H9 (cell line): ENCODE data around the gene TMPRSS9. TPM values are rescaled to one million over a fixed set of nuclear protein-coding genes. Genes with fewer than 3 reads are reported as not detected.

Source experiments
- DNase-seq: peaks from one replicate; pipeline ENCODE4 v3.0.0-alpha.2; 2017
- H2AFZ ChIP-seq: one replicate; pipeline ENCODE4 v1.6.1; 2013; ENCODE audit warnings: mild to moderate bottlenecking, low read length, control low read depth, moderate library complexity
- H2AK5ac ChIP-seq: 2 replicates; pipeline ENCODE4 v1.6.1; 2013; ENCODE audit warnings: low read length, control low read depth, mixed read lengths; ENCODE audit not compliant: insufficient read length
- H2BK120ac ChIP-seq: one replicate; pipeline ENCODE4 v1.6.1; 2013; ENCODE audit warnings: low read depth, mild to moderate bottlenecking, low read length, control low read depth, inconsistent platforms; ENCODE audit not compliant: poor library complexity, severe bottlenecking
- H2BK12ac ChIP-seq: 2 replicates; pipeline ENCODE4 v1.6.1; 2013; ENCODE audit warnings: low read length, control low read depth, mixed read lengths, low read depth; ENCODE audit not compliant: insufficient read length
- H2BK15ac ChIP-seq: 2 replicates; pipeline ENCODE4 v1.6.1; 2013; ENCODE audit warnings: low read depth, low read length, control low read depth
- H2BK20ac ChIP-seq: one replicate; pipeline ENCODE4 v1.6.1; 2013; ENCODE audit warnings: low read depth, mild to moderate bottlenecking, low read length, control low read depth, inconsistent platforms; ENCODE audit not compliant: poor library complexity, severe bottlenecking
- H2BK5ac ChIP-seq: 2 replicates; pipeline ENCODE4 v1.6.1; 2013; ENCODE audit warnings: low read length, control low read depth, mixed read lengths; ENCODE audit not compliant: insufficient read length
- H3K14ac ChIP-seq: 2 replicates; pipeline ENCODE4 v1.6.1; 2013; ENCODE audit warnings: low read length, control low read depth; ENCODE audit not compliant: insufficient read depth
- H3K18ac ChIP-seq: 2 replicates; pipeline ENCODE4 v1.6.1; 2013; ENCODE audit warnings: low read depth, mild to moderate bottlenecking, mixed read lengths, low read length, control low read depth; ENCODE audit not compliant: insufficient read length
- H3K23ac ChIP-seq: 2 replicates; pipeline ENCODE4 v1.6.1; 2013; ENCODE audit warnings: low read length, control low read depth, mixed read lengths, low read depth; ENCODE audit not compliant: insufficient read length
- H3K23me2 ChIP-seq: 2 replicates; pipeline ENCODE4 v1.6.1; 2013; ENCODE audit warnings: low read depth, mild to moderate bottlenecking, mixed read lengths, low read length, control low read depth; ENCODE audit not compliant: insufficient read length, poor library complexity, severe bottlenecking
- H3K27ac ChIP-seq: 2 replicates; pipeline ENCODE4 v1.5.1; 2013; ENCODE audit warnings: low read length, control low read depth, mixed read lengths, low read depth; ENCODE audit not compliant: insufficient read length
- H3K27me3 ChIP-seq: 2 replicates; pipeline ENCODE4 v1.6.1; 2013; ENCODE audit warnings: low read length, control low read depth, inconsistent platforms; ENCODE audit not compliant: insufficient read depth
- H3K4ac ChIP-seq: 2 replicates; pipeline ENCODE4 v1.6.1; 2013; ENCODE audit warnings: low read depth, mild to moderate bottlenecking, control low read depth, inconsistent platforms, low read length, moderate library complexity
- H3K4me1 ChIP-seq: 2 replicates; pipeline ENCODE4 v1.6.1; 2013; ENCODE audit warnings: low read length, control low read depth, inconsistent platforms; ENCODE audit not compliant: insufficient read depth
- H3K4me2 ChIP-seq: 2 replicates; pipeline ENCODE4 v1.6.1; 2013; ENCODE audit warnings: low read length, control low read depth, mixed read lengths; ENCODE audit not compliant: insufficient read length, insufficient read depth
- H3K56ac ChIP-seq: 2 replicates; pipeline ENCODE4 v1.6.1; 2013; ENCODE audit warnings: low read depth, mild to moderate bottlenecking, mixed read lengths, low read length, control low read depth; ENCODE audit not compliant: insufficient read length
- H3K79me1 ChIP-seq: 2 replicates; pipeline ENCODE4 v1.6.1; 2013; ENCODE audit warnings: low read depth, mild to moderate bottlenecking, moderate library complexity, low read length, control low read depth, inconsistent platforms; ENCODE audit not compliant: insufficient read depth, poor library complexity, severe bottlenecking
- H3K79me2 ChIP-seq: 2 replicates; pipeline ENCODE4 v1.6.1; 2013; ENCODE audit warnings: low read length, control low read depth, inconsistent platforms; ENCODE audit not compliant: insufficient read depth
- H3K9ac ChIP-seq: 2 replicates; pipeline ENCODE4 v1.6.1; 2013; ENCODE audit warnings: low read length, control low read depth, mixed read lengths; ENCODE audit not compliant: insufficient read length; ENCODE audit errors: extremely low read depth
- H3K9me3 ChIP-seq: one replicate; pipeline ENCODE4 v1.6.1; 2013; ENCODE audit warnings: low read depth, low read length, inconsistent platforms; ENCODE audit not compliant: control insufficient read depth
- H3T11ph ChIP-seq: one replicate; pipeline ENCODE4 v1.6.1; 2013; ENCODE audit warnings: mild to moderate bottlenecking, low read length, control low read depth, inconsistent platforms
- H4K20me1 ChIP-seq: one replicate; pipeline ENCODE4 v1.6.1; 2013; ENCODE audit not compliant: control insufficient read depth, insufficient read length, insufficient read depth
- H4K5ac ChIP-seq: 2 replicates; pipeline ENCODE4 v1.6.1; 2013; ENCODE audit warnings: low read depth, mild to moderate bottlenecking, mixed read lengths, low read length, control low read depth; ENCODE audit not compliant: insufficient read length
- H4K8ac ChIP-seq: replicated peaks from 2 replicates; pipeline ENCODE4 v1.6.1; 2013; ENCODE audit warnings: low read length, control low read depth, mixed read lengths, low read depth; ENCODE audit not compliant: insufficient read length
- H4K91ac ChIP-seq: 2 replicates; pipeline ENCODE4 v1.6.1; 2013; ENCODE audit warnings: low read depth, mild to moderate bottlenecking, moderate library complexity, mixed read lengths, low read length, control low read depth; ENCODE audit not compliant: insufficient read length
- H3K27ac Mint-ChIP-seq, 3 experiments: 2 replicates in 2 of 3; 3 replicates in 1 of 3; pipeline ENCODE4 v1.8.0; 2020 to 2021; ENCODE audit warnings: mixed read lengths in 3 of 3, mild to moderate bottlenecking in 1 of 3, moderate library complexity in 1 of 3
- H3K27me3 Mint-ChIP-seq: 2 replicates; pipeline ENCODE4 v1.8.0; 2021; ENCODE audit warnings: low read depth, mild to moderate bottlenecking, moderate library complexity, mixed read lengths
- H3K36me3 Mint-ChIP-seq, 3 experiments: 2 replicates in 2 of 3; 3 replicates in 1 of 3; pipeline ENCODE4 v1.8.0; 2020 to 2021; ENCODE audit warnings: low read depth in 3 of 3, mixed read lengths in 3 of 3; ENCODE audit not compliant: insufficient read depth in 1 of 3
- H3K4me1 Mint-ChIP-seq, 2 experiments: 2 replicates each; pipeline ENCODE4 v1.8.0; 2020; ENCODE audit warnings: mixed read lengths in 2 of 2
- H3K4me3 Mint-ChIP-seq, 2 experiments: 2 replicates in 1 of 2; 3 replicates in 1 of 2; pipeline ENCODE4 v1.8.0; 2020 to 2021; ENCODE audit warnings: mild to moderate bottlenecking in 2 of 2, mixed read lengths in 2 of 2, moderate library complexity in 1 of 2
- H3K9me3 Mint-ChIP-seq, 2 experiments: 2 replicates in 1 of 2; 3 replicates in 1 of 2; pipeline ENCODE4 v1.8.0; 2020; ENCODE audit warnings: mild to moderate bottlenecking in 2 of 2, mixed read lengths in 2 of 2, moderate library complexity in 1 of 2
- WGBS: extraction: QIAGEN DNeasy Blood & Tissue Kit; methylation state at CpG from one replicate; pipeline ENCODE4 v1.1.7; 2013; ENCODE audit warnings: missing lambda C conversion rate, low lambda C conversion rate, mixed read lengths; ENCODE audit not compliant: insufficient read length; ENCODE audit errors: extremely low coverage; 5-methylcytosine and 5-hydroxymethylcytosine counted together
- total RNA-seq: library from RNA; stranded (reverse); gene quantifications from 2 replicates; pipeline ENCODE4 v1.2.1, GENCODE V29; 2021
- TF ChIP-seq, protein P1 (sequence below): fragments of 200-600 bp; sonication (generic); conservative IDR thresholded peaks from 3 replicates; pipeline ENCODE4 v1.8.0; 2021; ENCODE audit warnings: antibody characterized with exemption, mild to moderate bottlenecking

Gene TMPRSS9
- total RNA-seq, 1 experiment from 2014 or later, result 0.24 TPM

- Histone ChIP-seq H4K8ac (no peak overlapping the region), H3T11ph (no peak overlapping the region), H3K27ac (no peak overlapping the region), H3K18ac (no peak overlapping the region), H3K23ac (no peak overlapping the region), H4K5ac (no peak overlapping the region), H3K4me1 (no peaks in the 10 kb centered on the region), H3K14ac (no peak overlapping the region), H2BK120ac (no peak overlapping the region), H3K9me3 (no peaks in the 10 kb centered on the region), H3K9ac (no peak overlapping the region), H4K91ac (no peak overlapping the region), H2AK5ac (no peak overlapping the region), H3K56ac (no peak overlapping the region), H3K79me1 (no peaks in the 10 kb centered on the region), H3K79me2 (no peaks in the 10 kb centered on the region), H3K27me3 (no peaks in the 10 kb centered on the region), H4K20me1 (no peaks in the 10 kb centered on the region), H2BK12ac (no peak overlapping the region), H3K4ac (no peak overlapping the region), H3K4me2 (no peak overlapping the region), H3K23me2 (no peaks in the 10 kb centered on the region), H2BK5ac (no peak overlapping the region), H2BK15ac (no peak overlapping the region), H2BK20ac (no peak overlapping the region), H2AFZ (no peak overlapping the region)
- TF ChIP-seq, protein P1, sequence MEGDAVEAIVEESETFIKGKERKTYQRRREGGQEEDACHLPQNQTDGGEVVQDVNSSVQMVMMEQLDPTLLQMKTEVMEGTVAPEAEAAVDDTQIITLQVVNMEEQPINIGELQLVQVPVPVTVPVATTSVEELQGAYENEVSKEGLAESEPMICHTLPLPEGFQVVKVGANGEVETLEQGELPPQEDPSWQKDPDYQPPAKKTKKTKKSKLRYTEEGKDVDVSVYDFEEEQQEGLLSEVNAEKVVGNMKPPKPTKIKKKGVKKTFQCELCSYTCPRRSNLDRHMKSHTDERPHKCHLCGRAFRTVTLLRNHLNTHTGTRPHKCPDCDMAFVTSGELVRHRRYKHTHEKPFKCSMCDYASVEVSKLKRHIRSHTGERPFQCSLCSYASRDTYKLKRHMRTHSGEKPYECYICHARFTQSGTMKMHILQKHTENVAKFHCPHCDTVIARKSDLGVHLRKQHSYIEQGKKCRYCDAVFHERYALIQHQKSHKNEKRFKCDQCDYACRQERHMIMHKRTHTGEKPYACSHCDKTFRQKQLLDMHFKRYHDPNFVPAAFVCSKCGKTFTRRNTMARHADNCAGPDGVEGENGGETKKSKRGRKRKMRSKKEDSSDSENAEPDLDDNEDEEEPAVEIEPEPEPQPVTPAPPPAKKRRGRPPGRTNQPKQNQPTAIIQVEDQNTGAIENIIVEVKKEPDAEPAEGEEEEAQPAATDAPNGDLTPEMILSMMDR, result no peak
- Mint-ChIP-seq H3K36me3 (peaks cover 5 to 19% (median 6%) of the 10 kb centered on the region in 3 experiments; a peak in 6 of 7 replicates), H3K4me1 (0 out of 4 replicates have a peak, but pooled peaks cover 0 to 4% of the 10 kb centered on the region in 2 experiments), H3K27me3 (no peaks in the 10 kb centered on the region; the same call in 1 of the 2 replicates), H3K27ac (no peak overlapping the region), H3K9me3 (no peaks in the 10 kb centered on the region), H3K4me3 (no peak overlapping the region)
- no peak for DNase-seq
- WGBS, result no CpG with 5 or more reads among the region's 7 CpGs
These were observed 59.7 kb downstream of the TMPRSS9 start for GRCh38 chr19:2419754-2420153.
